Breast epithelium (tissue), 3 donors: ENCODE data around the gene ZNF454.

Experiments used
- POLR2A ChIP-seq: fragments of 450-650 bp; IDR thresholded peaks from one replicate; pipeline ENCODE4 v1.6.1; 2016; ENCODE audit warnings: antibody characterized with exemption, mild to moderate bottlenecking, moderate library complexity
- POLR2AphosphoS5 ChIP-seq, 3 donors: sonication (generic); formaldehyde crosslinking; IDR thresholded peaks; one replicate each; pipeline ENCODE4 v1.6.1; 2017; ENCODE audit warnings: antibody characterized with exemption in 3 of 3
- TF ChIP-seq, protein P1 (sequence below), 3 donors: fragments of 450-650 bp; IDR thresholded peaks; one replicate each; pipeline ENCODE4 v1.5.1; 2016 to 2017; ENCODE audit warnings: antibody characterized with exemption in 3 of 3, mild to moderate bottlenecking in 3 of 3, moderate library complexity in 3 of 3

DNA sequence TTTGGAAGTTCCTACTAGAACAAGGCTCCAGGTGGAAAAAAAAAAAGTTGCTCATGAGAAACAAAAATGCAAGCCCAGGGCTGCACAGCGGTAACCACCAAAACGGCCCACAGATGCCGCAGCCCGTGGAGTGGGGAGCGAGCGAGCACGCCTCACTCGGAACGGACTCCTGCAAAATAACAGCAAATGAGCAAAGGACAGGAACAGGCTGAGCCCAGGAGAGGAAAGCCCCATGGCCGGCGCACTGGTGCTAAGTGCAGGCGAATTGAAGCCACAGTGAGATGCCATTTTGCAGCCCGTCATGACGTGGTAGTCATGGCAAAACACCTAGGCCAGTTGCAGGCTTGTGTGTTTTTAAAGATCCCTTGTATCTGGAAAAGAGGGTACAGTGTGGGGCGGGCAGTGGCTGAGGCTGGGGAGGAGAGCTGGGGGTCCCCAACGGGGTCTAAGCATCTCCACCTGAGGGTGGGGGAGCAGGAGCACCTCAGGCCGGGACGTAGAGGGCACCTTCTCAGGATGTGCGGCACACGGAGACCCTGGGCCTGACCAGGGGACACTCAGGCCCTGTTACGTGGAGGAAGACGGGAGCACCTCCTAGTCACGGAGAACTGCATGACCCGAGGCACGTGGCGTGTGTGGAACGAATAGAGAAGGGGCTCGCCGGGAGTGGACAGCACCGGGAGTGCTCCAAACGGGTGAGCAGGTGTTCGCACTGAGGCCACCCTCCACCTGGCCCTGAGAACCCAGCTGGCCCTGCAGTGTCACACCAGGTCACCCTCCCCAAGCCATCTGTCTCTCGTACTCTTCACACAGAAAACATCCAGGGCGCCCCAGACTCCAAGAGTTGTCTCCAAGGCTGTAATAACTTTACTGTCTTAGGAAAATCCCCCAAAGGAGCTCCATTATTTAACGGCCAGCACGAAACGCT, 43.4 kb downstream of the ZNF454 start:
- TF ChIP-seq, protein P1, sequence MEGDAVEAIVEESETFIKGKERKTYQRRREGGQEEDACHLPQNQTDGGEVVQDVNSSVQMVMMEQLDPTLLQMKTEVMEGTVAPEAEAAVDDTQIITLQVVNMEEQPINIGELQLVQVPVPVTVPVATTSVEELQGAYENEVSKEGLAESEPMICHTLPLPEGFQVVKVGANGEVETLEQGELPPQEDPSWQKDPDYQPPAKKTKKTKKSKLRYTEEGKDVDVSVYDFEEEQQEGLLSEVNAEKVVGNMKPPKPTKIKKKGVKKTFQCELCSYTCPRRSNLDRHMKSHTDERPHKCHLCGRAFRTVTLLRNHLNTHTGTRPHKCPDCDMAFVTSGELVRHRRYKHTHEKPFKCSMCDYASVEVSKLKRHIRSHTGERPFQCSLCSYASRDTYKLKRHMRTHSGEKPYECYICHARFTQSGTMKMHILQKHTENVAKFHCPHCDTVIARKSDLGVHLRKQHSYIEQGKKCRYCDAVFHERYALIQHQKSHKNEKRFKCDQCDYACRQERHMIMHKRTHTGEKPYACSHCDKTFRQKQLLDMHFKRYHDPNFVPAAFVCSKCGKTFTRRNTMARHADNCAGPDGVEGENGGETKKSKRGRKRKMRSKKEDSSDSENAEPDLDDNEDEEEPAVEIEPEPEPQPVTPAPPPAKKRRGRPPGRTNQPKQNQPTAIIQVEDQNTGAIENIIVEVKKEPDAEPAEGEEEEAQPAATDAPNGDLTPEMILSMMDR (IDR thresholded peaks at IDR 0.05), result no peak
- TF ChIP-seq POLR2AphosphoS5 (IDR thresholded peaks at IDR 0.05) (no peak), POLR2A (no peak)
